Measurements from ENCODE around the gene ANXA10.

- TF ChIP-seq POLR2A (IDR thresholded peaks at IDR 0.05; ENCODE audit: low read length): no peak
- TF ChIP-seq GATA1 (IDR thresholded peaks at IDR 0.05; ENCODE audit: low read depth, low read length): no peak
These were observed 42.3 kb upstream of the ANXA10 start for GRCh38 chr4:168050002-168050401.
